ENCODE data around the gene CTSL. TPM values are rescaled to one million over a fixed set of nuclear protein-coding genes. Genes with fewer than 3 reads are reported as not detected.

The CTSL gene
- total and polyA plus RNA-seq, 3 donors from 2014 or later: 100 to 185 (median 105) TPM

GRCh38 chr9:87708546-87708945, 17.4 kb upstream of the CTSL start:
- H3K4me1 ChIP-seq: peaks cover 6% of the 10 kb centered on the region
- no peaks in the 10 kb centered on the region for H3K27me3 ChIP-seq
- TF ChIP-seq POLR2A (IDR thresholded peaks at IDR 0.05) (no peak), CTCF (IDR thresholded peaks at IDR 0.05) (no peak)

GRCh38 chr9:87708986-87709728, 16.8 kb upstream of the CTSL start:
- Histone ChIP-seq H3K27ac (no peak overlapping the region), H3K27me3 (no peaks in the 10 kb centered on the region), H3K36me3 (ENCODE audit: low read depth, missing control alignments) (no peaks in the 10 kb centered on the region), H3K4me3 (no peak overlapping the region), H3K9me3 (no peaks in the 10 kb centered on the region), H3K4me1 (peaks cover 6% of the 10 kb centered on the region)
- intact Hi-C loops (cut with DNase I; ENCODE audit: low total_unique reads): no loop called here
- WGBS, 2 donors: 83 to 91% methylated on average over 7 of the region's 7 CpGs
- DNase-seq: no peak
- TF ChIP-seq CTCF (IDR thresholded peaks at IDR 0.05) (no peak), POLR2A (IDR thresholded peaks at IDR 0.05) (no peak)

More at GRCh38 chr9:87708546-87708945, 17.4 kb upstream of the CTSL start:
- no peak overlapping the region for H3K27ac ChIP-seq
- no peaks in the 10 kb centered on the region for H3K9me3 ChIP-seq
- no peaks in the 10 kb centered on the region for H3K36me3 ChIP-seq (ENCODE audit: low read depth, missing control alignments)
- H3K4me3 ChIP-seq: no peak overlapping the region
- WGBS, 2 donors: 89% methylated on average over 5 of the region's 5 CpGs
- intact Hi-C loops (cut with DNase I; ENCODE audit: low total_unique reads): no loop called here
- no peak for DNase-seq

- no peak overlapping the region for H3K4me3 ChIP-seq
- no peak overlapping the region for H3K27ac ChIP-seq
- no peaks in the 10 kb centered on the region for H3K27me3 ChIP-seq
- H3K4me1 ChIP-seq: peaks cover 15% of the 10 kb centered on the region
- no peak for DNase-seq
- H3K36me3 ChIP-seq (ENCODE audit: low read depth, missing control alignments): no peaks in the 10 kb centered on the region
- intact Hi-C loops (cut with DNase I; ENCODE audit: low total_unique reads): no loop called here
- 83 to 89% methylated on average over 5 of the region's 5 CpGs for WGBS, 2 donors
- TF ChIP-seq CTCF (IDR thresholded peaks at IDR 0.05): no peak
- no peak for TF ChIP-seq POLR2A (IDR thresholded peaks at IDR 0.05)
- H3K9me3 ChIP-seq: no peaks in the 10 kb centered on the region
Measured at GRCh38 chr9:87710443-87710842, 15.5 kb upstream of the CTSL start.

GRCh38 chr9:87711857-87712800, 13.8 kb upstream of the CTSL start:
- Histone ChIP-seq H3K4me1 (peaks cover 15% of the 10 kb centered on the region), H3K27me3 (no peaks in the 10 kb centered on the region), H3K9me3 (no peaks in the 10 kb centered on the region), H3K4me3 (no peak overlapping the region), H3K36me3 (ENCODE audit: low read depth, missing control alignments) (no peaks in the 10 kb centered on the region), H3K27ac (no peak overlapping the region)
- no peak for DNase-seq
- no peak for TF ChIP-seq CTCF (IDR thresholded peaks at IDR 0.05)
- no peak for TF ChIP-seq POLR2A (IDR thresholded peaks at IDR 0.05)
- intact Hi-C loops (cut with DNase I; ENCODE audit: low total_unique reads): no loop called here
- WGBS, 2 donors: 72 to 73% methylated on average over 8 to 9 of the region's 9 CpGs
